CD14-positive monocyte (primary cell): Measurements from ENCODE around the gene WT1. TPM values are rescaled to one million over a fixed set of nuclear protein-coding genes. Genes with fewer than 3 reads are reported as not detected.

Source experiments
- DNase-seq, 3 donors: peaks; one replicate each; pipeline ENCODE4 v3.0.0-alpha.2; 2011 to 2022
- H2AFZ ChIP-seq: 2 replicates; pipeline ENCODE4 v1.6.0; 2012; ENCODE audit warnings: mild to moderate bottlenecking, low read depth, low read length, inconsistent platforms; ENCODE audit not compliant: insufficient read depth, poor library complexity, severe bottlenecking
- H3K27ac ChIP-seq, 2 donors: 1 replicate in 1 of 2; 2 replicates in 1 of 2; pipeline ENCODE4 v1.5.1; 2012 to 2013; ENCODE audit warnings: low read length in 2 of 2, control low read depth in 1 of 2, inconsistent platforms in 1 of 2, low read depth in 1 of 2, mild to moderate bottlenecking in 1 of 2
- H3K27me3 ChIP-seq, 2 donors: one replicate each; pipeline versions ENCODE4 v1.6.0 to v1.6.1; 2011 to 2013; ENCODE audit warnings: low read length in 2 of 2; ENCODE audit not compliant: control insufficient read depth in 2 of 2, insufficient read depth in 2 of 2
- H3K36me3 ChIP-seq, 2 donors: replicated peaks in 1 of 2; 1 replicate in 1 of 2; 2 replicates in 1 of 2; pipeline versions ENCODE4 v1.5.1 to v1.6.1; 2012 to 2013; ENCODE audit warnings: low read length in 2 of 2, control low read depth in 1 of 2, inconsistent platforms in 1 of 2, mild to moderate bottlenecking in 1 of 2; ENCODE audit not compliant: insufficient read depth in 2 of 2, control insufficient read depth in 1 of 2
- H3K4me1 ChIP-seq, 2 donors: 1 replicate in 1 of 2; 2 replicates in 1 of 2; pipeline versions ENCODE4 v1.5.1 to v1.6.1; 2012 to 2013; ENCODE audit warnings: low read length in 2 of 2, control low read depth in 1 of 2, inconsistent platforms in 1 of 2, mild to moderate bottlenecking in 1 of 2, moderate library complexity in 1 of 2; ENCODE audit not compliant: insufficient read depth in 2 of 2, control insufficient read depth in 1 of 2
- H3K4me2 ChIP-seq: replicated peaks from 2 replicates; pipeline ENCODE3; 2012; ENCODE audit warnings: low read length, moderate library complexity, mild to moderate bottlenecking; ENCODE audit not compliant: poor library complexity, severe bottlenecking; ENCODE audit errors: extremely low read depth
- H3K4me3 ChIP-seq, 3 experiments: fragments of 200-600 bp in 1 of 3; sonication (generic) in 1 of 3; replicated peaks in 1 of 3; 1 replicate in 2 of 3; 2 replicates in 1 of 3; pipeline ENCODE4 v1.5.1; 2011 to 2013; ENCODE audit warnings: low read length in 3 of 3, mild to moderate bottlenecking in 3 of 3, control low read depth in 2 of 3, low read depth in 2 of 3, inconsistent platforms in 1 of 3, moderate library complexity in 1 of 3
- H3K79me2 ChIP-seq: 2 replicates; pipeline ENCODE4 v1.6.0; 2012; ENCODE audit warnings: mild to moderate bottlenecking, control low read depth, inconsistent platforms, low read length, moderate library complexity; ENCODE audit not compliant: insufficient read depth
- H3K9ac ChIP-seq: 2 replicates; pipeline ENCODE4 v1.6.0; 2017; ENCODE audit warnings: low read length, mild to moderate bottlenecking; ENCODE audit not compliant: insufficient read depth, poor library complexity, severe bottlenecking
- H3K9me3 ChIP-seq, 2 donors: replicated peaks in 1 of 2; 1 replicate in 1 of 2; 2 replicates in 1 of 2; pipeline versions ENCODE4 v1.5.1 to v1.6.1; 2012 to 2013; ENCODE audit warnings: low read length in 2 of 2, control low read depth in 1 of 2; ENCODE audit not compliant: control insufficient read depth in 1 of 2, insufficient read depth in 1 of 2
- H4K20me1 ChIP-seq: 2 replicates; pipeline ENCODE4 v1.6.0; 2012; ENCODE audit warnings: mild to moderate bottlenecking, low read length, control low read depth, moderate library complexity; ENCODE audit not compliant: insufficient read depth
- H3K27ac Mint-ChIP-seq, 7 donors: one replicate each; pipeline ENCODE4 v1.8.0; 2020; ENCODE audit warnings: mild to moderate bottlenecking in 7 of 7, mixed read lengths in 7 of 7, moderate library complexity in 6 of 7, inconsistent platforms in 2 of 7
- H3K27me3 Mint-ChIP-seq, 3 donors: one replicate each; pipeline ENCODE4 v1.8.0; 2021 to 2022; ENCODE audit warnings: low read depth in 3 of 3, mild to moderate bottlenecking in 3 of 3, mixed read lengths in 3 of 3, moderate library complexity in 3 of 3, inconsistent platforms in 1 of 3
- H3K36me3 Mint-ChIP-seq, 2 donors: one replicate each; pipeline ENCODE4 v1.8.0; 2020; ENCODE audit warnings: mixed read lengths in 2 of 2, inconsistent platforms in 1 of 2, mild to moderate bottlenecking in 1 of 2
- H3K4me1 Mint-ChIP-seq: one replicate; pipeline ENCODE4 v1.8.0; 2020; ENCODE audit warnings: mild to moderate bottlenecking, mixed read lengths
- H3K4me3 Mint-ChIP-seq, 2 donors: one replicate each; pipeline ENCODE4 v1.8.0; 2020; ENCODE audit warnings: mild to moderate bottlenecking in 2 of 2, mixed read lengths in 2 of 2, moderate library complexity in 1 of 2
- H3K9me3 Mint-ChIP-seq, 7 donors: one replicate each; pipeline ENCODE4 v1.8.0; 2020 to 2022; ENCODE audit warnings: mixed read lengths in 7 of 7, mild to moderate bottlenecking in 6 of 7, moderate library complexity in 6 of 7, inconsistent platforms in 2 of 7
- WGBS: methylation state at CpG from one replicate; pipeline ENCODE4 v1.1.5; 2013; ENCODE audit warnings: missing lambda C conversion rate; ENCODE audit not compliant: insufficient coverage; 5-methylcytosine and 5-hydroxymethylcytosine counted together
- intact Hi-C, 2 donors: fragments of 100-400 bp; cut with micrococcal nuclease; formaldehyde crosslinking; loops; one replicate each; pipeline versions ENCODE4 v1.15.0 to v1.15.1; 2023
- polyA plus RNA-seq, 3 donors: library from polyadenylated mRNA; depleted of rRNA in 1 of 3; unstranded in 2 of 3; stranded (reverse) in 1 of 3; fragments of 300-500 nt in 2 of 3; fragments of >200 nt in 1 of 3; fragmentation: Illumina TruSeq in 2 of 3; gene quantifications; 1 replicate in 2 of 3; 2 replicates in 1 of 3; pipeline ENCODE4 v1.2.3, GENCODE V29; 2012 to 2021
- TF ChIP-seq, protein P1 (sequence below): fragments of 200-600 bp; IDR thresholded peaks from one replicate; pipeline ENCODE4 v1.8.0; 2022; ENCODE audit warnings: antibody characterized with exemption, mild to moderate bottlenecking

Gene WT1
- polyA plus RNA-seq, 3 donors, result not detected

DNA sequence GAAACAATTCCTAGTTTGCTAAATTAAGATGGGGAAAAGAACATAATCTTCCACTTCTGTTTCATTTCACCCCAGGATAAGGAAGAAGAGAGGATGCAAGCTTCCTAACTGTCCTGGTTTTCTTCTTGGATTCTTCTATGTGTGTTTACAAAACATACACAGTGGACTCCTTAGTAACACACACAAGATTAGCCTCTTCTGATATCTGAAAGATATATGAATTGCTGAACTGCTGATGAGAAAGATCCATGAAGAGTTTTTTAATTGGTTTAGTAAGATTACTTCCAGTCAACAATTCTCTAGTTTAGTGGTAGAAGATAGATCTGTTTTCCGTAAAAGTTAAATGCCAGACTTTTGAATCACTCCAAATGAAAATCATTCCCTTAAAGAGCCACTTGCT lies 86.8 kb downstream of the WT1 start:
- Histone ChIP-seq H3K4me1 (no peaks in the 10 kb centered on the region), H2AFZ (no peak overlapping the region), H3K27ac (no peak overlapping the region), H3K4me3 (no peak overlapping the region), H3K27me3 (no peaks in the 10 kb centered on the region), H3K36me3 (no peaks in the 10 kb centered on the region), H3K9ac (no peak overlapping the region), H3K9me3 (no peaks in the 10 kb centered on the region), H3K4me2 (no peak overlapping the region), H4K20me1 (no peaks in the 10 kb centered on the region), H3K79me2 (no peaks in the 10 kb centered on the region)
- Mint-ChIP-seq H3K9me3 (no peaks in the 10 kb centered on the region), H3K27ac (no peak overlapping the region), H3K36me3 (no peaks in the 10 kb centered on the region), H3K27me3 (peaks cover 13 to 18% (median 17%) of the 10 kb centered on the region in 3 donors), H3K4me3 (no peak overlapping the region), H3K4me1 (no peaks in the 10 kb centered on the region)
- no peak for DNase-seq
- TF ChIP-seq, protein P1, sequence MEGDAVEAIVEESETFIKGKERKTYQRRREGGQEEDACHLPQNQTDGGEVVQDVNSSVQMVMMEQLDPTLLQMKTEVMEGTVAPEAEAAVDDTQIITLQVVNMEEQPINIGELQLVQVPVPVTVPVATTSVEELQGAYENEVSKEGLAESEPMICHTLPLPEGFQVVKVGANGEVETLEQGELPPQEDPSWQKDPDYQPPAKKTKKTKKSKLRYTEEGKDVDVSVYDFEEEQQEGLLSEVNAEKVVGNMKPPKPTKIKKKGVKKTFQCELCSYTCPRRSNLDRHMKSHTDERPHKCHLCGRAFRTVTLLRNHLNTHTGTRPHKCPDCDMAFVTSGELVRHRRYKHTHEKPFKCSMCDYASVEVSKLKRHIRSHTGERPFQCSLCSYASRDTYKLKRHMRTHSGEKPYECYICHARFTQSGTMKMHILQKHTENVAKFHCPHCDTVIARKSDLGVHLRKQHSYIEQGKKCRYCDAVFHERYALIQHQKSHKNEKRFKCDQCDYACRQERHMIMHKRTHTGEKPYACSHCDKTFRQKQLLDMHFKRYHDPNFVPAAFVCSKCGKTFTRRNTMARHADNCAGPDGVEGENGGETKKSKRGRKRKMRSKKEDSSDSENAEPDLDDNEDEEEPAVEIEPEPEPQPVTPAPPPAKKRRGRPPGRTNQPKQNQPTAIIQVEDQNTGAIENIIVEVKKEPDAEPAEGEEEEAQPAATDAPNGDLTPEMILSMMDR, result no peak
- no CpG with 5 or more reads among the region's 1 CpG for WGBS
- intact Hi-C loops, result no loop called here

DNA sequence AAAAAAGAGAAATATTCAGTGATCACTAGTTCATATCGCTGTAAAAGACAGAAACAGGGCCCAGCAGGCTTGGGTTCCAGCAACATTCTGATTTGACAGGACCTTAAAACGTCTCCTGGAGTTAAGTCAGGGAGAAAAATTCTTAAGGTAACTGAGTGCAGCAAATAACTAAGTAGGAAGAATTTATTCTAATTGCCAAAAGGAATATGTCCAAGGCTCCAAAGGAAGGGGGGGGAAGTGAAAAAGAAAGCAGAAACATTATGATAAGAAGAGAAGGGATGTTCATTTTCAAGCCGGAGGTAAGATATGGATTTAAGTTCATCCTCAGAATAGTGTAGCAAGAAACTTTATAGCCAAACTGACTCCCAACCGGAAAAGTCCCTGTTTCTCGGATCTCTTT lies 90.4 kb downstream of the WT1 start:
- Histone ChIP-seq H3K4me3 (no peak overlapping the region), H3K4me2 (no peak overlapping the region), H3K9ac (no peak overlapping the region), H3K27ac (no peak overlapping the region), H3K4me1 (no peaks in the 10 kb centered on the region), H3K27me3 (no peaks in the 10 kb centered on the region), H3K9me3 (no peaks in the 10 kb centered on the region), H3K36me3 (no peaks in the 10 kb centered on the region), H4K20me1 (no peaks in the 10 kb centered on the region), H3K79me2 (no peaks in the 10 kb centered on the region), H2AFZ (no peak overlapping the region)
- no peaks in the 10 kb centered on the region for H3K4me1 Mint-ChIP-seq
- intact Hi-C loops, result no loop called here
- no peaks in the 10 kb centered on the region for H3K9me3 Mint-ChIP-seq
- no peak for DNase-seq
- H3K27ac Mint-ChIP-seq, result no peak overlapping the region
- TF ChIP-seq, protein P1, result no peak
- 81% methylated on average over 2 of the region's 5 CpGs for WGBS
- H3K4me3 Mint-ChIP-seq, result no peak overlapping the region
- H3K27me3 Mint-ChIP-seq, result peaks cover 13 to 18% (median 15%) of the 10 kb centered on the region in 3 donors
- H3K36me3 Mint-ChIP-seq, result no peaks in the 10 kb centered on the region
